ENCODE data around the gene EPB41L2.
A peak's percentile ranks its signal among the peaks of the same experiment; 100 is the strongest.
"Not testable (repeated sequence)": the region's sequence is repeated elsewhere in the genome, so short reads cannot be mapped to it uniquely, and the experiment has no call there.

EPB41L2 gene

DNA sequence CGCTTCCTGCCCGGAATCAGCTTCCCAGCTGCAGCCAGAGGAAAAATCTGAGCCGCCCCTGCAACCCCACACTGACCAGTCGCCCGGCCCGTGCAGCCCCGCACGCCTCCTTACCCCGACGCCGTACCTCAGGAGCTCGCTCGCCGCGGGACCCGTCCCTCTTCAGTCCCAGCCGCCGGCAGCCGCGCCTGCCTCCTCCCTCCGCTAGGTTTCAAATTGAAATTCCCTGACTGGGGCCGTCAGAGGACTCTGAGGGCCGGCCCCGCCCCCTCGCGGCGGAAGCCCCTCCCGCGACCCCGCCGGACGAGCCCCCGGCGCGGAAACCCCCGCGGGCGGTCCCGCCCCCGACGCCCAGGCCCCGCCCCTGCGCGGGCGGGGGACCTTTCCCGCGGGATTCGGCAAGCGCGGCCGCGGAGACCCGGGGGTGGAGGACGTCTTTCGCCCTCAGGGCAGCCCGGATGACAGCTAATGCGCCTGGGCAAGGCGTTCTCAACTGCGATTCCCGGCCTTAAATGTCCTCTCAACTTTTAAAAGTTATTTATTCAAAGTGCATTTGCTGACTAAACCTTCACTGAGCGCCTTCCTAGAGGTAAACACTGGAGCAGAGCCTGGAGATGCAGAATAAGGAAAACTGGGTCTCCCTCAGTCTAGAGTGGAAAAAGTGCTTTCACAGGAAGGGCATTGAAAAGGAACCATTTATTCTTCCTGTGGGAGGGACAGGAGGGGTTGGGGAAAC is at the start of gene EPB41L2:
EPB41L2 (minus strand) TSS at position 218 of the 736 bp plus-strand sequence. CDS start 106,760 bp downstream, outside the sequence.
- peak; percentile 87 for DNase-seq

DNA sequence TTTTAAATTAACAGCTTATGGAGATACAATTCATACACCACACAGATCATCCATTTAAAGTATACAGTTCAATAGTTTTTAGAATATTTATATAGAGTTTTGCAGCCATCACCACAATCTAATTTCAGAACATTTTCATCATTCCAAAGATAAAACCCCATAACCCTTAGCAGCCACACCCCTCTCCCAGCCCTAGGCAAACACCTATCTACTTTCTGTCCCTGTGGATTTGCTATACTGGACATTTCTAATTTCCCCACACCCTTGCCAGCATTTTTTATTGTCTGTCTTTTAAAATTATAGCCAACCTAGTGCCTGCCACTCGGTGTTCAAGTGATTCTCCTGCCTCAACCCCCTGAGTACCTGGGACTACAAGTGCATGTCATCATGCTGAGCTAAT is 49.2 kb upstream of the EPB41L2 start:
- DNase-seq = no peak

DNA sequence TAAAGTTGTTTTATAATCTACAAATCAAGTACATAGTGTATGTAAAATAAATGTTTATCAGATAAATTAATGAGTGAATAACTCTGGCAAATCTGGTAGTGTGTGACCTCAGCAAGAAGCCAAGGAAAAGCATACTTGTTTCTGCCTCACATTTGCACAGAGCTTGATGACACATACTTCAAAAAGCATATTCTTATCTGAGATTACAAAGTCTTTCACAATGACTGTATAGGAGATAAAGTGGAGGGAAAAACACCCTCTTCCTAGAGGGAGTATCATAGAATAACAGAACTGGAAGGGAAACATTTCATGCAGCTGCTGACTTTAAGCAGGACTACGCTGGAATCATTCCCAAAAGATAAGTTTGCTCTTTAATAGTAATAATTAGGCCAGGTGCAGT is 44.1 kb upstream of the EPB41L2 start:
- DNase-seq = no peak

DNA sequence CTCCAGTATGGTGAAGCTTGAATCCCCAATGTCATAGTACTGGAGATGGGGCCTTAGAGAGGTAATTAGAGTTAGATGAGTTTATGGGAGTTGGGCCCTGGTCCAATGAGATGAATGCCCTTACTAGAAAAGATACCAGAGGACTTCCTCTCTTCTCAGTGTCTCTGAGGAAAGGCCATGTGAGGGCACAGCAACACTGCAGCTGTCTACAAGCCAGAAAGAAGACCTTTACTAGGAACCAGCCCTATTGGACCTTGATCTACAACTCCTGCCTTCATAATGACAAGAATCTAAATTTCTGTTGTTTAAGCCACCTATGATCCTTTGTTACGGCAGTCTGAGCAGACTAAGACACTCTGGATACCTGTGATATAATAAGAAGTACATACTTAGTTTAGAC is 40.9 kb upstream of the EPB41L2 start:
- DNase-seq = no peak

DNA sequence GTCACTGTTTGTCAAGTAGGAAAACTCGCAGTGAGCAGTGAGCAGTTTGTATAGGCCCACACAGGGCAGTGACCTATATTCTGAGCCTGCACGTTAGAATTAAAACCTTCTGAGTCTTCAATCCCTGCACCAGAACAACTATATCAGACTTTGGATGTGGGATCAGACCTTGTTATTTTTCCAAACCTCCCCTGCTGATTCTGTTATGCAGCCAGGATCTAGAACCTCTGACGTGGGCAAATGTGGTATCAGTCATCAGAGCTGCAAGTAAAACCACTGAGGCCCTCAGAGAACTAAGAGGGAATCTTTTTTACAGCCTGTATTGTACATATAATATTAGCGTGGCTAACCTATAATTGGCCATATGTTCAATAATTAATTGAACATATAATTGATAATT is 40.3 kb upstream of the EPB41L2 start:
- DNase-seq = no peak

DNA sequence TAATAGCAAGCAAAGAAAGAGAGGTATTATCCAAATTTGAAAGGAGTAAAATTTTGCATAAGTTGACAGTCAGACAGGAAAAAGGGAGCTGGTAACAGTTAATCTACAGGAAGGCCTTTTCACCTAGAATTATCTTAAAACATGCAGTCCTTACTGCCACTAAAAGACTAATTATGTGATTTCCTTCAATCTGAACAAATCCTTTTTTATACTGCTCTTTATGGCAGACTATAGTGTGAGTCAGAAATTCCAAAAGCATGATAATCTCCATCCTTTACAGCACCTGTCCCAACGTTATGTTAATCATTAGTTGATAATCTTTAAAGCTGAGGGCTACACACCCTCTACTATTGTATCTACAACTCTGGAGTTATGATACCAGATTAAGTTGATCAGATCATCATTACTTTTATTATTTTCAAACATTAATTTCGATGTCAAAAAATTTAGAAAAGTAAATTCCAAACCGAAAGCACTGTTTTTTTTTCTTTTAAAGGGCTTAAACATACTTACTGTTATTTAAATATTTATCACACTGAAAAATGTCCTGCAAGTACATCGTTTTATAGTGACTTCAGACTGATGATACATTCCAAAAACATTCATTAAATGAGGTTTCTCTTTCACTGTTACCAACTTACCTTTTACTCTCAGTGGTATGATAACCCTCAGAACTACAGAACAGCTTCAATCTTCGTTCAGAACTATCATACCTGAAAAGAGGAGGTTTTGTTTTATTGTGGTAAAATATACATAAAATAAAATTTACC is 39.1 kb upstream of the EPB41L2 start:
- DNase-seq = no peak

DNA sequence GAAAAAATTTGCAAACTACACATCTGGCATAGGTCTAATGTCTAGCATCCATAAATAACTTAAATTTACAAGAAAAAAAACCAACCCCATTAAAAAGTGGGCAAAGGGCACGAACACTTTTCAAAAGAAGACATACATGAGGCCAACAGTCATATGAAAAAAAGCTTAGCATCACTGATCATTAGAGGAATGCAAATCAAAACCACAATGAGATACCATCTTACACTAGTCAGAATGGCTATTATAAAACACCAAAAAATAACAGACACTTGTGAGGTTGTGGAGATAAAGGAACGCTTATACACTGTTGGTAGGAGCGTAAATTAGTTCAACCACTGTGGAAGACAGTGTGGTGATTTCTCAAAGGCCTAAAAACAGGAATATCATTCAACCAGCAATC is 33.7 kb upstream of the EPB41L2 start:
- no peak for DNase-seq

DNA sequence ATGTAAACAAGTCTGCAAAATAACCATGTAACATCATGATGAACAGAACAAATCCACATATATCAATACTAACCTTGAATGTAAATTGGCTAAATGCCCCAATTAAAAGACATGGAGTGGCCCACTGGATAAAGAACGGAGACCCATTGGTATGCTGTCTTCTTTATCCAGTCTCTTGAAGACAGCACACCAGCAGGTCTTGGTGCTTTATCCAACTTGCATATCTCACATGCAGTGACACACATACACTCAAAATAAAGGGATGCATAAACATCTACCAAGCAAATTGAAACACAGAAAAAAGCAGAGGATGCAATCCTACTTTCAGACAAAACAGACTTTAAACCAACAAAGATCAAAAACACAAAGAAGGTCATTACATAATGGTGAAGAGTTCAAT is 30.3 kb upstream of the EPB41L2 start:
- no peak for DNase-seq

DNA sequence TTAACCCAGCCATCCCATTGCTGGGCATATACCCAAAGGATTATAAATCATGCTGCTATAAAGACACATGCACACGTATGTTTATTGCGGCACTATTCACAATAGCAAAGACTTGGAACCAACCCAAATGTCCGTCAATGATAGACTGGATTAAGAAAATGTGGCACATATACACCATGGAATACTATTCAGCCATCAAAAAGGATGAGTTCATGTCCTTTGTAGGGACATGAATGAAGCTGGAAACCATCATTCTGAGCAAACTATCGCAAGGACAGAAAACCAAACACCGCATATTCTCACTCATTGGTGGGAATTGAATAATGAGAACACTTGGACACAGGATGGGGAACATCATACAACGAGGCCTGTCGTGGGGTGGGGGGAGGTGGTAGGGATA is 28.9 kb upstream of the EPB41L2 start:
- not testable (repeated sequence) for DNase-seq

DNA sequence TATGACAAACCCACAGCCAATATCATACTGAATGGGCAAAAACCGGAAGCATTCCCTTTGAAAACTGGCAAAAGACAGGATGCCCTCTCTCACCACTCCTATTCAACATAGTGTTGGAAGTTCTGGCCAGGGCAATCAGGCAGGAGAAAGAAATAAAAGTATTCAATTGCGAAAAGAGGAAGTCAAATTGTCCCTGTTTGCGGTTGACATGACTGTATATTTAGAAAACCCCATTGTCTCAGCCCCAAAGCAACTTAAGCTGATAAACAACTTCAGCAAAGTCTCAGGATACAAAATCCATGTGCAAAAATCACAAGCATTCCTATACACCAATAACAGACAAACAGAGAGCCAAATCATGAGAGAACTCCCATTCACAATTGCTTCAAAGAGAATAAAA is 27.3 kb upstream of the EPB41L2 start:
- DNase-seq = not testable (repeated sequence)

DNA sequence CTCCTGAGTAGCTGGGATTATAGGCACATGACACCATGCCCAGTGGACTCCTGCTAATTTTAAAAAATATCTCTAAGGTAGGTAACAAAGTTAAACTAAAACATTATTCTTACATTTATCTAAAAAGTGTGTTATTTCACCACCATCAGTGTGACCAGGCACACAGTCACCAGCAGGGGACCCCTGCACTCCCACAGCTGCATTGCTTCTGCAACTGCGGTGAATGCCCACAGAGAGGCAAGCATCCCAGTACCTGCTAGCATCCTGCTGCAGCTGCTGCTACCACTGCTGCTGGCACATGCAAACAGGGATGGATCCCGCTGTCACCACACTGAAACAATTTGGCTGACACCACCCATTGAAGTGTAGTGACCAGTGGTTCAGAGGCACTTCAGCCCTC is 21.9 kb upstream of the EPB41L2 start:
- DNase-seq = no peak

DNA sequence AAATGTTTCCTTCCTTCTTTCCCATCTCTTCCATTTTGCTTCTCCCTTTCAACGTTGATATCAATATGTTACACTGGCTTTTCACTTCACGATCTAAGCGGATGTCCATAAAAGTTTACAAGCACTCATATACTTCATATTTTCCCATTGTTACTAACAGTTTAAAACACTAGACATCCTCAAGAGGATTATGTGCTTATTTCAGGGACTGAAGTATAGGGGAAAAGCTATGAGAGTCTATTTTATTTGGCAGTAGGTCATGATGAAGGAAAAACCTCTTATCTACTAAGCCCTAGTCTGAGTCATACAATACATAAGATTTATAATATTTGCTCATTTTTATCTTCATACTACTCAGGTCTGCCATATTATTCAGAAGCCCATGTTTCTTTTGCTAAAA is 20.6 kb upstream of the EPB41L2 start:
- DNase-seq = no peak

DNA sequence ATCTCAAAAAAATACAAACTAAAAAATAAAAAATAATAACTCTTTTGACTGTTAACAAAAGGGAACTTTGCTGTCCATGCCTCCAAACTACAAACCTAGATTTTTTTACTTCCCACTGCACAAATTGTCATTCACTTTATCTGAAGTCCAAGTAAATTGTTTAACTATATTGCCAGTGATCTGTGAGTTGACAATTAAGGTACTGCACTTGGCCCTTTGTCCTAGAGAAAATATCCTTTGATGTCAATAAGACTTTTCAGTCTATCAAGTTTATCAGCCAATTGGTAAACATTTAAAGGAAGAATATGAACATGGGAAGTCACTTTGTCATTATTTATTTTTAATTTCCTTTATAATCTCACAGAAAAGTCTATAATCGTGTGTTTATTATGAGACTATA is 19.3 kb upstream of the EPB41L2 start:
- DNase-seq = no peak

DNA sequence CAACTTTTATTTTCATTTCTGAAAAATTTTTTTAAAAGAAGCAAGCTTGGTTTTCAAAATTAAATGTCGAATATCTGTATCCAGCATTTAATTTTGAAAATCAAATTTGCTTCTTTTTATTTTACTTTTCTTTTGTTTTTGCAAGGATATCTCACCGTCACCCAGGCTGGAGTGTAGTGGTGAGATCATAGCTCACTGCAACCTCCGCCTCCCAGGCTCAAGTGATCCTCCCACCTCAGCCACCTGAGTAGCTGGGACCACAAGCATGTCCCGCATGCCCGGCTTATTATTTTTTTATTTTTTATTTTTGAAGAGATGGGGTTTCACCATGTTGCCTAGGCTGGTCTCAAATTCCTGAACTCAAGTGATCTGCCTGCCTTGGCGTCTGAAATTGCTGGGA is 17.0 kb upstream of the EPB41L2 start:
- no peak for DNase-seq

DNA sequence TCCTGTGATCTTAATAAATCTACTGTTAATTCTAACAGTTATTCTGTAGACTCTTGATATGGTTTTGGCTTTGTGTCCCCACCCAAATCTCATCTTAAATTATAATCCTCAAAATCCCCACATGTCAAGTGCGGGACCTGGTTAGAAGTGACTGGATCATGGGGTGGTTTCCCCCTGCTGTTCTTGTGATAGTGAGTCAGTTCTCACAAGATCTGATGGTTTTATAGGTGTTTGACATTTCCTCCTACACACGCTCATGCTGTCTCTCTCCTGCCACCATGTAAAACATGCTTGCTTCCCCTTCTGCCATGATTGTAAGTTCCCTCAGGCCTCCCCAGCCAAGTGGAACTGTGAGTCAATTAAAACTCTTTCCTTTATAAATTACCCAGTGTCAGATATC is 10.5 kb upstream of the EPB41L2 start:
- DNase-seq = no peak

DNA sequence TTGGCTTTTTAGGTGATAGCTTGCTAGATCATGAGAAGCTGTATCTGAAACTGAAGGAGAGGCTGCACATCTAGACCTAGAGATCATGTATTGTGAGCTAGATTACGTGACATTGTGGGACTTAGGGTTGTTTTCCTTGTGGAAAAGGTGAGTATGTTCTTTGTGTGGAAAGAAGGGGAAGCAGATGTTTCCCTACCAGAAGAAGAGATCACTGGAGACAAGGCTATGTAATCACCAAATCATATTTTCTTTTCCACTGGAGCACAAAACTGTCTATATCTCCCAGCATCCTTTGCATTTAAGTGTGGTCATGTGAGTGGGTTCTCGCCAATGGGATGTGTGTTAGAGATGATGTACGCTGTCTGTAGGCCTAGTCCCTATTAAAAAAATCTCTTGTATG is 7.0 kb upstream of the EPB41L2 start:
- DNase-seq = no peak

DNA sequence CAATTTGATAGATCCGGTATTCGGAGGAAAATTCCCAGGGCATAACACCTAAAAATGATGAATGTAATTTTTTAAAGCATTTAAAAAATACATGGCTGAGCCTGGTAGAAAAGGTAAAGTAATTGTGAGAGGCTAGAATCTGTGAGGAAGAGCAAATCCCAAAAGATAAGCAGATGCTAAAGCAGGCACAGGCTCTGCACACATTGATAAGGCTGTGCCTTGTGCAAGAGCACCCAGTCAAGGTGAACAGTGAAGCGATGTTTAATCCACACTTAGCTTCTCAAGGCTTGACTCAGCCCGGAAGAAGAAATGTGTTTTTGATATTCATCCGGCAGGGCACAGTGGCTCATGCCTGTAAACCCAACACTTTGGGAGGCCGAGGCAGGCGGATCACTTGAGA is 5.1 kb upstream of the EPB41L2 start:
- no peak for DNase-seq

DNA sequence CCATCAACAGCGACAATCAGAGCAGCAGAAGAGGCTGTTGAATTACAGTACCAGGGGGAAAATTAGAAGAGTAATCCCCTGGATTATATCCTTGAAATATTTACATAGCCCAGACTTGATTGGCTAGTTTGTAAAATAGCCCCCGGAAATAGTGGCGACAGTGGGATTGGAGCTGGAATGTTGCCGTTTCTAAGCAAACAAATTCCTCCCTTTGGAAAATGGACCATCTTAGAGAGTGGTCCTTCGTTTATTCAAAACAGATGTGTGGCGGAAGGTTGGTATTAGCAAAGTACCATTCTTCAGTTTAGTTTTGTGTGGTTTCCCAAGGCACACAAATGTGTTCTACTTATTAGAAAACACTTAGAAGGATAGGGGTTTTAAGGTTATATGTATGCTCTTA is 4.5 kb upstream of the EPB41L2 start:
- DNase-seq = no peak

DNA sequence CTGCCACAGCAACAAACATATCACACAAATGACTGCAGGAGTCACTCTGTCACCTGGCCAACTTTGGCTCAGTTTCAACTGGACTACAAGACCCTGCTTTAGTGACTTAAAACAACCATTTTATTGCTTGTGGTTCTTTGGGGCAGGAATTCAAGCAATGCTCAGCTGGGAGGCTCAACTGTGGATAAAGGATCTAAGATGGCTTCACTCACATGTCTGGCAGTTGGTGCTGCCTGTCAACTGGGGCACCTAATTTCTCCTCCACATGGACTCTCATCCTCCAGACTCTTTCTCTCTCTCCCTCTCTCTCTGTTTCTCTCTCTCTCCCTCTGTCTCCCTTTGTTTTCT is 2.8 kb upstream of the EPB41L2 start:
- no peak for DNase-seq

DNA sequence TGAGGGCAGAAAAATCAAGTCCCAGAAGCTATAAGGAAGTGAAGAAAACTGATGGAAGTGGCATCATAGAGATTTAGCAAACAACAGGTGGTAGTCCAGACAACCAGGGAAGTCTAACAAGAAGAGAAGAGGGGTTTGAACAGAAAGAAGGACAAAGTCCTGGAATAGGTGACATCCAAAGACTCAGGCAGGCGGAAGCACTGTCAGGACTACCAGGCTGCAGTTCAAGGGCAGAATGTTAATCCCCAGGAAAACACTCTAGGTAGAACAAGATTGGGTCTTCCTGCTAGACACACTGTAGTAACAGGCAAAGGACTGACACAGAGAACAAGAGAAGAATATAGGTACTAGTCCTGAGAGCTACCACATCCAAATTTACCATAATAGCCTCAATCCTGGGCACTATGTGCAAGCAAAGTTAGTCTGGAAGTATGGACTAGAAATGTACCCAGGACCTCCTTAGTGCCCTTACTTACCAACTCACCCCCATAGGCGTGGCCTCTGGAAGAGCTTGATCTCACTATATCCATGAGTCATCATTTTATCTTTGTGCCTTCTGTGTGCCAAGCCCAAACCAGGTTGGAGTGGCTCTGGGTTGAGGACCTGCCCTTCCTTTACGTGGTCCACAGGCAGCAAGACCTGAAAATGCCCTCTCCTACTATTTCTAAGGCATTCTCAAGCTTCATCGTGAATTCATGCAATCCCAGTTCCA is 2.2 kb upstream of the EPB41L2 start:
- no peak for DNase-seq

DNA sequence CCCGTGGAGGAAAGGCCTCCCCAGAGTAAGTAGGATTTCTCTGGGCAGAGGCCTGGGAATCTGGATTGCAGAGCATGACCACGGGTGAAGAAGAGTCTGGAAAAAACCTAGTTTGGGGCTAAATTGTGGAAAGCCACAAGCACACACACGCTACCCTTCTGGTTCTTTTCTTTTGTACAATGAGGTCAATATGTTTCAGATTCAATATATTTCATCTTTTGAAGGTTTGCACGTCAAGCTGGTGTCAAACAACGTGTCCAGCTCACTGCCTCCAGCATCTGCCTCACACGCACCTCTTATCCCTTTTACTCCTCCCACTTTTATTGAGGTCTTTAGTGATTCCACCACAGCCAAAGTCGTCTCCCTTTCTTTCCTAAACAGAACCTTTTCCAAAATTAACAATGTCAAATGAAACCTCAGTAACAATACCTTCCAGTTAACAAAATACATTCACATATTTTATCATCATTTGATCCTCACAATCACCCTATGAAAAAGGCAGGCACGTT is 773 bp upstream of the EPB41L2 start:
- no peak for DNase-seq

DNA sequence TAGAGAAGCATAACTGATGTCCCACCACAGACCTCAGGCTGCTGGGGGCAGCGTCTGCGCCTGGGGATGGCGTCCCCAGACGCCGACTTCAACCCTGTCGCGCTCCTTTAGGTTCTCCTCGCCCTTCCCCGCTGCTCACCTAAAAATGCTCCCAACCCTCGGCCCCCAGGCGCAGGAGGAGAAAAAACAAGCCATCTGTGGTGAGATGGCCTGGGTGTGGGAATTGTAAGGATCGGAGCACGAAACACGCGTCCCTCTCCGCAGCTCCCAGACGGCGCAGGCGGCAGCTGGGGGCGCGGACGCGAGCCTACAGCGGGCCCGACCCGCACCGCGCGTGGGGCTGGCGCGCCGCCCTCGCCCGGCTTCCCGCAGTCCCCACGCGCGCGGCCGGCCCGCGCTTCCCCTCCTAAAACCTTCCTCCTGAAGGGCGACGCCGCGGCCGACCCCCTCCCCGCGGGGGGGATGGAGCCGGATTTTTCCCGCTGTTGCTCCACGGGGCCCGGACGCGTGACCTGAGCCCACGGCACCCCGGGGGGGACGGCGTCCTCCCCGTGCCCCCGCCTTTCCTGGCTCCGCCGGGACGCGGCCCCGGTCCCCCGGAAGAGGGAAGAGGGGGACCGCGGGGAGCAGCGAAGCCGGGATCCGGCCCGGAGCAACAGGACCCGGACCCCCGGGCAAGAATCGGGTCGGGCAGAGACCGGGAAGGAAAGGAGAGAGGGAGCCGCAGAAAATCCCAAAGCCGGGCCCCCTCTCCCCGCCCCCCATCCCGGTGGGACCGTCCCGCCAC is 611 bp downstream of the EPB41L2 start:
- no peak for DNase-seq

DNA sequence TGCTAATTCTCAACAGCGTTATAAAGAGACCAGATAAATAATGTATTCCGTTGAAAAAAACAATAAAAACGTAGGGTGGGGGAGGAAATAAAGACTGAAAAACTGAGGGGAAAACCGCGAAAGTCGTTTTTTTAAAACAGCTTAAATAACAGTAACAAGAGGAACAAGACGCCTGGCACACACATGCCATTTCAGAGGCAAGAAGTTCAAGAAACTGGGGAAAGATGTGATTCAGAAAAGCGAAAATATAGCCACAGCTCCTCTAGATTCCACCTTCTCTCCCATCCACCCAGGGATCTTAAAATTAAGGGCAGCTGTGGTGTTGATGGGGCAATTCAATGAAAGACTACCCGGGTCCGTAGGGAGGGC is 1.3 kb downstream of the EPB41L2 start:
- no peak for DNase-seq

All from CD4-positive, alpha-beta T cell treated with Interleukin-15 for 1 hour (primary cell).